Lower lobe of right lung (tissue), 2 donors: ENCODE data around the gene ABTB2. TPM values are rescaled to one million over a fixed set of nuclear protein-coding genes. Genes with fewer than 3 reads are reported as not detected.

Source experiments
- ATAC-seq, 2 donors: fragments of 200-7000 bp; cut with Tn5 transposase; one replicate each; pipeline ENCODE4 v1.9.1; 2020 to 2022; ENCODE audit warnings: mild to moderate bottlenecking in 2 of 2, moderate library complexity in 2 of 2
- DNase-seq: peaks from one replicate; pipeline ENCODE4 v3.0.0-alpha.2; 2020
- H3K27ac ChIP-seq: fragments of 200-600 bp; one replicate; pipeline ENCODE4 v1.8.0; 2022
- H3K27me3 ChIP-seq: fragments of 200-600 bp; one replicate; pipeline ENCODE4 v1.8.0; 2022; ENCODE audit warnings: low read depth
- H3K36me3 ChIP-seq: fragments of 200-600 bp; one replicate; pipeline ENCODE4 v1.8.0; 2022; ENCODE audit warnings: mild to moderate bottlenecking
- H3K4me1 ChIP-seq: fragments of 200-600 bp; one replicate; pipeline ENCODE4 v1.8.0; 2022
- H3K4me3 ChIP-seq: fragments of 200-600 bp; one replicate; pipeline ENCODE4 v1.8.0; 2022; ENCODE audit warnings: mild to moderate bottlenecking
- H3K9me3 ChIP-seq: fragments of 200-600 bp; one replicate; pipeline ENCODE4 v1.8.0; 2022
- CTCF ChIP-seq: fragments of 200-600 bp; IDR thresholded peaks from one replicate; pipeline ENCODE4 v1.8.0; 2022; ENCODE audit warnings: antibody characterized with exemption, mild to moderate bottlenecking
- intact Hi-C: fragments of 100-400 bp; cut with DNase I; formaldehyde crosslinking; loops from one replicate; pipeline ENCODE4 v1.11.0; 2022
- total RNA-seq: library from RNA; stranded (reverse); fragmentation: NEBNext Ultra II Directional; extraction: Animal tissue kit (Norgen Biotek cat#: 25700); gene quantifications from one replicate; pipeline ENCODE4 v1.2.1, GENCODE V29; 2021
- donor health status: DM: no; HTN: yes; CAD: no; lungs with severe emphysema.

Gene ABTB2
- total RNA-seq, 1 donor from 2014 or later, result 2.7 TPM

GRCh38 chr11:34214961-34215805 lies 142.6 kb downstream of the ABTB2 start:
- ATAC-seq (peak in 1 of 2 donors; percentile 26), DNase-seq (no peak)
- intact Hi-C loops, result no loop called here
- Histone ChIP-seq H3K4me3 (no peak overlapping the region), H3K27me3 (no peaks in the 10 kb centered on the region), H3K36me3 (no peaks in the 10 kb centered on the region), H3K4me1 (no peaks in the 10 kb centered on the region), H3K9me3 (no peaks in the 10 kb centered on the region), H3K27ac (no peak overlapping the region)
- TF ChIP-seq CTCF, result no peak

- Histone ChIP-seq H3K4me1 (no peaks in the 10 kb centered on the region), H3K27ac (no peak overlapping the region), H3K36me3 (no peaks in the 10 kb centered on the region), H3K27me3 (no peaks in the 10 kb centered on the region), H3K9me3 (no peaks in the 10 kb centered on the region), H3K4me3 (no peak overlapping the region)
- no peak for DNase-seq
- no peak for ATAC-seq
- TF ChIP-seq CTCF, result no peak
- intact Hi-C loops, result no loop called here
Measured at GRCh38 chr11:34213366-34213765, 144.4 kb downstream of the ABTB2 start.

DNA sequence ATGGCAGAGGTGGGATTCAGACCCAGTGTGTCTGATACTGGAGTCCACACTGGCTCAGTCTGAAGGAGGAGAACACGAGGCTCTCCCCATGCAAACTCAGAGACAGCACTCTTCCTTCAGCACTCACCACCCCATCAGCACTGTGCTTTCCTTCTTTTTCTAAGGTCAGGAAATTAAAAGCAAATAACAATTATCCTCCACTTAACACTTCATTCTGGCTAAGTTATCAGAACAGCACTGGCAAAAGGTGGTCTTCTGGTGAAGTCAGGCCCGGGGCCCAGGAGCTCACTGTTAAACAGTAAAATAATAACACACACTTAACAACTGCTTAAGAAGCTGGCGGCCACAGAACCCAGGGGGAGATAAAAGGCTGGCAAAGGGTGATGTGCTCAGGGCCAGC lies 145.2 kb downstream of the ABTB2 start:
- Histone ChIP-seq H3K27me3 (no peaks in the 10 kb centered on the region), H3K27ac (no peak overlapping the region), H3K4me3 (no peak overlapping the region), H3K36me3 (no peaks in the 10 kb centered on the region), H3K9me3 (no peaks in the 10 kb centered on the region), H3K4me1 (no peaks in the 10 kb centered on the region)
- DNase-seq, result no peak
- intact Hi-C loops, result no loop called here
- TF ChIP-seq CTCF, result no peak
- ATAC-seq, result no peak

DNA sequence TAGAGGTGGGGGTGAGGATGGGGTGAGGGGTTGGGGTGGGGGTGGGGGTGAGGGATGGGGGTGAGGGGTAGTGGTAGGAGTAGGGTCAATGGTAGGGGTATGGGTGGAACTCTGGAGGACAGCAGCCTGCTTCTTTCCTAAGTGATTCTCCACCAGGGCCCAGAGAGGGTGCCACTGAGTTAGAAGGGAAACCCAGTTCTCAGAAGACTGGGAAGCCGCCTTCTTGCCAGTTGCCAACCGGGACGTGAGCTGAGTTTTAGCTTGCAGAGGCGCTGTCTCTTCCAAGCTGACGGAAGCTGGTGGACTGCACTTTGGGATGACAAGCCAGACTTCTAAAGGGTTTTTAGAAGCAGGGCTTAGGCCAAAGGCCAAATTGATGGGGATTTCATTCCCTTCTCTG lies 148.0 kb downstream of the ABTB2 start:
- TF ChIP-seq CTCF, result no peak
- H3K36me3 ChIP-seq, result no peaks in the 10 kb centered on the region
- ATAC-seq (no peak), DNase-seq (no peak)
- intact Hi-C loops, result no loop called here
- H3K4me1 ChIP-seq, result no peaks in the 10 kb centered on the region
- H3K27ac ChIP-seq, result no peak overlapping the region
- no peaks in the 10 kb centered on the region for H3K27me3 ChIP-seq
- H3K9me3 ChIP-seq, result no peaks in the 10 kb centered on the region
- H3K4me3 ChIP-seq, result no peak overlapping the region

DNA sequence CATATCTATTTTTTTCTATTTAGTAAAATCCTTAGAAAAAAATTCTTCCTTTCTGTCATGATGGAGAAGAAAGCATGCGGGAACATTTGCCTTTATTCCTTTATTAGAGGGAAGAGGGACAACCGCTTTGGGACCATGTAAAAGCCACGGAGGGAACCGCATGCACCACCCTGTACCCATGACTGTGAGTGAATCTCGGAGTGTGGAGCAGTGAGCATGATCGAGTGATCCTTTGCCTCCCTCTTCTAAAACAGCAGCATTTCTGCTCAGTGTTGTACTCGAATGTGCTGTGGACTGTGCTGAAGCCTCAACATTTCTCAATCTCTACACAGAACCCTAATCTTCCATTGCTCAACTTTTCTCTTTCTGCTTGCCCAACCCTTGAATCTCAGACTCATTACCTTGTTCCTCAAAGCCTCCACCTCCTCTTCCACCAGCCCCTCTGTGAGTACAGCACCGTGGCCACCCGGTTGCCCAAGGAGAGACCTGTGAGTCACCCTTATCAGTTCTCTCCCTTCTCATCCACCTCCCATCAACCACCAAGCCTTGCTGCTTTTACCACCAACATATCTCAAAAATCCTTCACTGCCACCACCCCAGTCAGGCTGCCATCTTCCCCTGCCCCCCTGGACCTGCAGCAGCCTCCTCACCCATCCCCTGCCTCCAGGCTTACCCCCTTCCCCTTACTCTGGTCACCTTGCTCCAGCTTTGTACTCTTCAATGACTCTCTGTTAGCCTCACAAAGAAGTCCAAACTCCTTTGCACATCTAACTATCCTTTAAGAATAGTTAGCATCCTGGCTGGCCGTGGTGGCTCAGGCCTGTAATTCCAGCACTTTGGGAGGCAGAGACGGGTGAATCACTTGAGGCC lies 149.3 kb downstream of the ABTB2 start:
- Histone ChIP-seq H3K4me3 (no peak overlapping the region), H3K36me3 (no peaks in the 10 kb centered on the region), H3K27ac (no peak overlapping the region), H3K27me3 (no peaks in the 10 kb centered on the region), H3K9me3 (no peaks in the 10 kb centered on the region), H3K4me1 (no peaks in the 10 kb centered on the region)
- ATAC-seq (peak; percentile 52 to 59), DNase-seq (no peak)
- no peak for TF ChIP-seq CTCF
- intact Hi-C loops, result no loop called here
